HG02642 (cell line): ENCODE data around the gene TBX4.
"Not testable (repeated sequence)": the region's sequence is repeated elsewhere in the genome, so short reads cannot be mapped to it uniquely, and the experiment has no call there.

Experiments used
- ATAC-seq: cut with Tn5 transposase; IDR thresholded peaks from one replicate; pipeline ENCODE4 v1.9.1; 2021; ENCODE audit warnings: mild to moderate bottlenecking; ENCODE audit not compliant: unreplicated experiment, poor library complexity

TBX4 gene

GRCh38 chr17:61479493-61480413 is 27.5 kb downstream of the TBX4 start:
- ATAC-seq = no peak

- ATAC-seq = no peak
These were observed 28.2 kb downstream of the TBX4 start for GRCh38 chr17:61480414-61480807.

GRCh38 chr17:61481421-61481820 is 29.2 kb downstream of the TBX4 start:
- no peak for ATAC-seq

GRCh38 chr17:61482467-61482866 is 30.2 kb downstream of the TBX4 start:
- no peak for ATAC-seq

- ATAC-seq = no peak
These were observed 31.5 kb downstream of the TBX4 start for GRCh38 chr17:61483778-61484116.

- ATAC-seq = no peak
These were observed 32.0 kb downstream of the TBX4 start for GRCh38 chr17:61484174-61484573.

GRCh38 chr17:61485067-61485775 is 33.0 kb downstream of the TBX4 start:
- no peak for ATAC-seq

- no peak for ATAC-seq
These were observed 34.2 kb downstream of the TBX4 start for GRCh38 chr17:61486135-61487120.

- ATAC-seq = no peak
These were observed 35.2 kb downstream of the TBX4 start for GRCh38 chr17:61487161-61487988.

- no peak for ATAC-seq
These were observed 35.9 kb downstream of the TBX4 start for GRCh38 chr17:61487989-61488595.

- ATAC-seq = no peak
These were observed 36.9 kb downstream of the TBX4 start for GRCh38 chr17:61488878-61489718.

GRCh38 chr17:61489719-61490490 is 37.7 kb downstream of the TBX4 start:
- no peak for ATAC-seq

- no peak for ATAC-seq
These were observed 38.3 kb downstream of the TBX4 start for GRCh38 chr17:61490540-61490975.

GRCh38 chr17:61491981-61492380 is 39.8 kb downstream of the TBX4 start:
- no peak for ATAC-seq

GRCh38 chr17:61492759-61493526 is 40.7 kb downstream of the TBX4 start:
- ATAC-seq = no peak

GRCh38 chr17:61493830-61494324 is 41.7 kb downstream of the TBX4 start:
- ATAC-seq = not testable (repeated sequence)
